Measurements from ENCODE around the gene PVRIG. TPM values are rescaled to one million over a fixed set of nuclear protein-coding genes. Genes with fewer than 3 reads are reported as not detected.

The PVRIG gene
- total and polyA plus RNA-seq, 9 of the 15 experiments (the other 6 are each of a cell fraction or from before 2014, with no cell fraction given): 0.16 to 0.64 TPM; not detected in 7

Other genes starting within 250 kb of the PVRIG start
Only the 7 nearest of the 22 such genes appear.
- gene MBLAC1, start 93.0 kb upstream of the PVRIG start, total RNA-seq (2014; rRNA removed): 2.9 and 4.4 TPM in 2 replicates
- gene MBLAC1, start 93.0 kb upstream of the PVRIG start, total RNA-seq (2014; rRNA removed; fragmentation: Illumina TruSeq; extraction: Trizol): 0.36 and 0.48 TPM in 2 replicates
- gene MBLAC1, start 93.0 kb upstream of the PVRIG start, total RNA-seq (2015; rRNA removed; fragmentation: Illumina TruSeq; extraction: Trizol): 0.98 TPM in 2 replicates
- 2.1 and 3.1 TPM in 2 replicates for gene MBLAC1, start 93.0 kb upstream of the PVRIG start, total RNA-seq (2021)
- 0.52 and 0.54 TPM in 2 replicates for gene MBLAC1, start 93.0 kb upstream of the PVRIG start, polyA plus RNA-seq (2011; rRNA removed)
- 0.21 and 0.69 TPM in 2 replicates for gene MBLAC1, start 93.0 kb upstream of the PVRIG start, polyA plus RNA-seq (2014; fragmentation: Illumina TruSeq; extraction: Trizol)
- gene MBLAC1, start 93.0 kb upstream of the PVRIG start, polyA plus RNA-seq (2014; fragmentation: Nextera tagmentation; extraction: Ambion mirVana): under 1 TPM; 0.03 TPM
- 1.6 and 2.3 TPM in 2 replicates for gene MBLAC1, start 93.0 kb upstream of the PVRIG start, polyA plus RNA-seq (2014; rRNA removed)
- gene LAMTOR4, start 71.0 kb upstream of the PVRIG start, total RNA-seq (2014; rRNA removed): 231 and 275 TPM in 2 replicates
- 52.6 and 79.6 TPM in 2 replicates for gene LAMTOR4, start 71.0 kb upstream of the PVRIG start, total RNA-seq (2014; rRNA removed; fragmentation: Illumina TruSeq; extraction: Trizol)
- gene LAMTOR4, start 71.0 kb upstream of the PVRIG start, total RNA-seq (2015; rRNA removed; fragmentation: Illumina TruSeq; extraction: Trizol): 139 and 152 TPM in 2 replicates
- gene LAMTOR4, start 71.0 kb upstream of the PVRIG start, total RNA-seq (2021): 183 and 195 TPM in 2 replicates
- 154 and 162 TPM in 2 replicates for gene LAMTOR4, start 71.0 kb upstream of the PVRIG start, polyA plus RNA-seq (2011; rRNA removed)
- gene LAMTOR4, start 71.0 kb upstream of the PVRIG start, polyA plus RNA-seq (2014; fragmentation: Illumina TruSeq; extraction: Trizol): 114 and 145 TPM in 2 replicates
- 100 to 1,000 TPM; 206 to 314 TPM for gene LAMTOR4, start 71.0 kb upstream of the PVRIG start, polyA plus RNA-seq (2014; fragmentation: Nextera tagmentation; extraction: Ambion mirVana)
- gene LAMTOR4, start 71.0 kb upstream of the PVRIG start, polyA plus RNA-seq (2014; rRNA removed): 299 and 307 TPM in 2 replicates
- gene TRAPPC14, start 61.2 kb upstream of the PVRIG start, total RNA-seq (2014; rRNA removed): 25.6 and 27.1 TPM in 2 replicates
- 7.6 and 9.9 TPM in 2 replicates for gene TRAPPC14, start 61.2 kb upstream of the PVRIG start, total RNA-seq (2014; rRNA removed; fragmentation: Illumina TruSeq; extraction: Trizol)
- gene TRAPPC14, start 61.2 kb upstream of the PVRIG start, total RNA-seq (2015; rRNA removed; fragmentation: Illumina TruSeq; extraction: Trizol): 17.4 and 18.2 TPM in 2 replicates
- 38.2 and 45.9 TPM in 2 replicates for gene TRAPPC14, start 61.2 kb upstream of the PVRIG start, total RNA-seq (2021)
- gene TRAPPC14, start 61.2 kb upstream of the PVRIG start, polyA plus RNA-seq (2011; rRNA removed): 5.4 and 12.1 TPM in 2 replicates
- gene TRAPPC14, start 61.2 kb upstream of the PVRIG start, polyA plus RNA-seq (2014; fragmentation: Illumina TruSeq; extraction: Trizol): 20.5 and 29.3 TPM in 2 replicates
- under 1 TPM; 0.42 to 0.55 TPM for gene TRAPPC14, start 61.2 kb upstream of the PVRIG start, polyA plus RNA-seq (2014; fragmentation: Nextera tagmentation; extraction: Ambion mirVana)
- 27.9 and 43.8 TPM in 2 replicates for gene TRAPPC14, start 61.2 kb upstream of the PVRIG start, polyA plus RNA-seq (2014; rRNA removed)
- gene GAL3ST4, start 51.3 kb upstream of the PVRIG start, total RNA-seq (2014; rRNA removed): 0.05 and 0.37 TPM in 2 replicates
- gene GAL3ST4, start 51.3 kb upstream of the PVRIG start, total RNA-seq (2014; rRNA removed; fragmentation: Illumina TruSeq; extraction: Trizol): 0.16 and 0.18 TPM in 2 replicates
- 0.25 and 0.41 TPM in 2 replicates for gene GAL3ST4, start 51.3 kb upstream of the PVRIG start, total RNA-seq (2015; rRNA removed; fragmentation: Illumina TruSeq; extraction: Trizol)
- gene GAL3ST4, start 51.3 kb upstream of the PVRIG start, total RNA-seq (2021): 0.54 and 1.0 TPM in 2 replicates
- gene GAL3ST4, start 51.3 kb upstream of the PVRIG start, polyA plus RNA-seq (2011; rRNA removed): 0.60 and 1.7 TPM in 2 replicates
- gene GAL3ST4, start 51.3 kb upstream of the PVRIG start, polyA plus RNA-seq (2014; fragmentation: Illumina TruSeq; extraction: Trizol): 0.96 and 1.2 TPM in 2 replicates
- gene GAL3ST4, start 51.3 kb upstream of the PVRIG start, polyA plus RNA-seq (2014; fragmentation: Nextera tagmentation; extraction: Ambion mirVana): under 1 TPM; 0.15 to 0.18 TPM
- gene GAL3ST4, start 51.3 kb upstream of the PVRIG start, polyA plus RNA-seq (2014; rRNA removed): 0.88 and 0.98 TPM in 2 replicates
- 1.7 and 3.2 TPM in 2 replicates for gene GPC2, start 42.6 kb upstream of the PVRIG start, total RNA-seq (2014; rRNA removed)
- 0.83 and 1.1 TPM in 2 replicates for gene GPC2, start 42.6 kb upstream of the PVRIG start, total RNA-seq (2014; rRNA removed; fragmentation: Illumina TruSeq; extraction: Trizol)
- 1.1 and 1.3 TPM in 2 replicates for gene GPC2, start 42.6 kb upstream of the PVRIG start, total RNA-seq (2015; rRNA removed; fragmentation: Illumina TruSeq; extraction: Trizol)
- gene GPC2, start 42.6 kb upstream of the PVRIG start, total RNA-seq (2021): 4.7 and 5.1 TPM in 2 replicates
- 1.5 and 3.7 TPM in 2 replicates for gene GPC2, start 42.6 kb upstream of the PVRIG start, polyA plus RNA-seq (2011; rRNA removed)
- gene GPC2, start 42.6 kb upstream of the PVRIG start, polyA plus RNA-seq (2014; fragmentation: Illumina TruSeq; extraction: Trizol): 1.3 and 1.7 TPM in 2 replicates
- under 1 TPM in 1 of 2 experiments, not detected in 1; 0.06 TPM for gene GPC2, start 42.6 kb upstream of the PVRIG start, polyA plus RNA-seq (2014; fragmentation: Nextera tagmentation; extraction: Ambion mirVana)
- gene GPC2, start 42.6 kb upstream of the PVRIG start, polyA plus RNA-seq (2014; rRNA removed): 7.2 and 7.7 TPM in 2 replicates
- gene STAG3, start 42.0 kb upstream of the PVRIG start, total RNA-seq (2014; rRNA removed): 0.54 and 2.1 TPM in 2 replicates
- gene STAG3, start 42.0 kb upstream of the PVRIG start, total RNA-seq (2014; rRNA removed; fragmentation: Illumina TruSeq; extraction: Trizol): 0.96 and 1.7 TPM in 2 replicates
- gene STAG3, start 42.0 kb upstream of the PVRIG start, total RNA-seq (2015; rRNA removed; fragmentation: Illumina TruSeq; extraction: Trizol): 1.3 and 2.5 TPM in 2 replicates
- gene STAG3, start 42.0 kb upstream of the PVRIG start, total RNA-seq (2021): 1.7 and 2.5 TPM in 2 replicates
- 2.4 and 5.1 TPM in 2 replicates for gene STAG3, start 42.0 kb upstream of the PVRIG start, polyA plus RNA-seq (2011; rRNA removed)
- gene STAG3, start 42.0 kb upstream of the PVRIG start, polyA plus RNA-seq (2014; fragmentation: Illumina TruSeq; extraction: Trizol): 1.3 and 1.6 TPM in 2 replicates
- 1 to 10 TPM; 1.2 to 2.3 TPM for gene STAG3, start 42.0 kb upstream of the PVRIG start, polyA plus RNA-seq (2014; fragmentation: Nextera tagmentation; extraction: Ambion mirVana)
- gene STAG3, start 42.0 kb upstream of the PVRIG start, polyA plus RNA-seq (2014; rRNA removed): 1.3 and 1.9 TPM in 2 replicates
- gene SPDYE3, start 87.8 kb downstream of the PVRIG start, total RNA-seq (2014; rRNA removed): not detected in 2 replicates
- not detected in 2 replicates for gene SPDYE3, start 87.8 kb downstream of the PVRIG start, total RNA-seq (2014; rRNA removed; fragmentation: Illumina TruSeq; extraction: Trizol)
- gene SPDYE3, start 87.8 kb downstream of the PVRIG start, total RNA-seq (2015; rRNA removed; fragmentation: Illumina TruSeq; extraction: Trizol): not detected in 2 replicates
- gene SPDYE3, start 87.8 kb downstream of the PVRIG start, total RNA-seq (2021): not detected in 2 replicates
- 0.04 TPM in 1 of 2 replicates, not detected in the other for gene SPDYE3, start 87.8 kb downstream of the PVRIG start, polyA plus RNA-seq (2011; rRNA removed)
- not detected in 2 replicates for gene SPDYE3, start 87.8 kb downstream of the PVRIG start, polyA plus RNA-seq (2014; fragmentation: Illumina TruSeq; extraction: Trizol)
- 1 to 10 TPM; 1.2 to 3.3 TPM for gene SPDYE3, start 87.8 kb downstream of the PVRIG start, polyA plus RNA-seq (2014; fragmentation: Nextera tagmentation; extraction: Ambion mirVana)
- gene SPDYE3, start 87.8 kb downstream of the PVRIG start, polyA plus RNA-seq (2014; rRNA removed): not detected in 2 replicates

Measured in K562 (cell line).